Activated naive CD4-positive, alpha-beta T cell treated with Interleukin-2 at 50 U/mL for 16 hours (primary cell): ENCODE measurements around the gene CDC20.
A peak's percentile ranks its signal among the peaks of the same experiment; 100 is the strongest.
"Not testable (repeated sequence)": the region's sequence is repeated elsewhere in the genome, so short reads cannot be mapped to it uniquely, and the experiment has no call there.

Experiments used
- DNase-seq: peaks from one replicate; pipeline ENCODE4 v3.0.0-alpha.2; 2020

Gene CDC20

DNA sequence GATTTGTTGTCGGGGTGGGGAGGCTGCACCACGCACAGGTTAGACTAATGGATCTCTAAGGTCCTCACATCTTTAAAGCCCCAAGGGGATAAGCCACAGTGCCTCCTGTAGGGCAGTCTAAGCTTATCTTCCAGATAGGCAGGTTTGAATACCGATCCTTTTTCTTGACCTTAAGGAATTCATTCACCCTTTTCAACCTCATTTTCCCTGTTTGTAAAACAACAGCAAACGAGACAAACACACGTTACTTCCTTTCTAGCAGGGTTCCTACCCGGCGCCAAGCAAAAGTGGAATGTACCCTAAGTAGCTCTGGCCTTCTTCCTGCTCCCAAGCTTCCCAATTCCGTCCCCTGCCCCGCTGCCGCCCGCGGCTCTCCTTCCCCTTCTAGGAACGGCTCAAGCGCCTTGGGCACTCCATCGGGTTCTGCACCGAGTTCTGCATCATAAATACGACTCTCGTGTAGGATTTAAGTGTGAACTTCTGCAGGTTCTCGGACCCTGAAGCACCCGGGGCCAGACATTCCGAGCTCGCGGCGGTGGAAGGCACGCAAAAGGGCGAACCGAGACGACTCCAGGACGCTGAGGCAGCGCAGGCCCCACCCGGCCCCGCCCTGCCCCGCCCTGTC lies 548 bp upstream of the CDC20 start:
- DNase-seq: peak; percentile 21

DNA sequence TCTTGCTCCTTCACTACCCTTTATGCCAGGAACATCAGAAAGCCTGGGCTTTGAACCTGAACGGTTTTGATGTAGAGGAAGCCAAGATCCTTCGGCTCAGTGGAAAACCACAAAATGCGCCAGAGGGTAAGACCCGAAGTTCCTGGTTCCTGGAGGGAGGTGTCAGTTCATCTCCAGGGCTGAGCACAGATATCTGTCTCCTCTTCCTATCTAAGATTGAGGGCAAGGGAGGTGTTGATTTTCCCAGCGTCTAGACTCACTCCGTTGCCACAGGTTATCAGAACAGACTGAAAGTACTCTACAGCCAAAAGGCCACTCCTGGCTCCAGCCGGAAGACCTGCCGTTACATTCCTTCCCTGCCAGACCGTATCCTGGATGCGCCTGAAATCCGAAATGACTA lies 915 bp downstream of the CDC20 start:
- no peak for DNase-seq

DNA sequence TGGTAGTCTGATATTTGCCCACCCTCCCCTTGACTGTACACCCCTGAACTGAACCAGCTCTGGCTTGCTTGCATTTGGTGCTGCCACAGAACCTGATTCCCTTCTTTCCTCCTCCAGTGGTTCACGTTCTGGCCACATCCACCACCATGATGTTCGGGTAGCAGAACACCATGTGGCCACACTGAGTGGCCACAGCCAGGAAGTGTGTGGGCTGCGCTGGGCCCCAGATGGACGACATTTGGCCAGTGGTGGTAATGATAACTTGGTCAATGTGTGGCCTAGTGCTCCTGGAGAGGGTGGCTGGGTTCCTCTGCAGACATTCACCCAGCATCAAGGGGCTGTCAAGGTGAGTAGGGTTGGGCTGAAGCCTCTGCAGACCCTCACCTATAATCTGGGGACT lies 1.8 kb downstream of the CDC20 start:
- DNase-seq: no peak

DNA sequence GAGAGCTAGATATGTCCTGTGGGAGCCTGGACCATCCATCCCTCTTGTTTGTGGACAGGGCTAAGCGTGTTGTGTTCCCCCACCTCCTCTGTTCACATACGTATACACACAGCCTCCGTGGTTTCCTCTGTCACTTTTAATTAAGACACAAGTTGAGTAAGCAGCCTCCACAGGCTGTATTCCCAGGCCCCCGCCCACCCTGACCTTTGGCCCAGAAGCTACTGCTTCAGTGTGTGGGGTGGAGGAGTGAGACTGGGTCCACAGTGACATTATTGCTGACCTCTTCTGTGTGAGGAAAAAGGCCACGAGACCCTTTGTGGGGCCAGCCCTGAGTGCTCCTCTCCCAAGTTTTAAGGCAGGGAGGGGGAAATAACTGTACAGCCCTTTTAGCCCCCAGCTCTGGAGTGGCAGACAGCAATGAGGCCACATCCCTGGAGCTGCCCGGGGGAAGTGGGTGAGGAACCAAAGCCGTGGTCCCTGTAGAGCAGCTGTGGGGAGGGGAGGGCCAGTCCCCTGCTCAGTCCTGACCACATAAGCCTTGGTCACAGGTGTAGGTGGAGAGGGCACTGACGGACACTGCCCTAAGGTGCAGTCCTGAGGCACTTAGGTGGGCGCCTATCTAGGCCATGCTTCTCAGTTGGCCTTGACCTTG lies 4.6 kb downstream of the CDC20 start:
- no peak for DNase-seq

DNA sequence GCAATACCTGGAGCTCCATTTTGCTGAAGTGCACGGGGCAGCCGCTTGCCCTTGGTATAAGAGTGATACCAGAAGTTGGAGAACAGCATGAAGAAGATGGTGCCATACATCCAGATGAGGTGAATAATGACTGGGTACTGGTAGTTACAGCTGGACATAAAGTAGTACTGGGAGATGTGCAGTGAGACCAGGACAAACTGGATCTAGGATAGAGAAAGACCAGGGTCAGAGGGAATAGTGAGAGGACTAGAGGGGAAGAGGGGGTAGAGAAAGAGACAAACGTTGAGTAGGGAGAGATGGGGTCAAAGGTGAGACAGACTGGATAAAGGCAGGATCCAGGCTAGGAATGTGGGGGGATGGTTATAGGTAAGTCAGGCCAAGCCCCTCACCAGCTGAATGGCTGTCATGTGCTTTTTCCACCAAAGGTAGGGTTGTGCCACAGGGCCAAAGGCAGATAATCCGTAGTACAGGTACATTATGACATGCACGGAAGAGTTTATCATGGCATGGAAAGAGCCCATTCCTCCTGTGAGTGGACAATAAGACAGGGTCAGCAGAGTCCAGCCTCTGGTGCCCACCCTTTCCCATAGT lies 5.2 kb downstream of the CDC20 start:
- no peak for DNase-seq

DNA sequence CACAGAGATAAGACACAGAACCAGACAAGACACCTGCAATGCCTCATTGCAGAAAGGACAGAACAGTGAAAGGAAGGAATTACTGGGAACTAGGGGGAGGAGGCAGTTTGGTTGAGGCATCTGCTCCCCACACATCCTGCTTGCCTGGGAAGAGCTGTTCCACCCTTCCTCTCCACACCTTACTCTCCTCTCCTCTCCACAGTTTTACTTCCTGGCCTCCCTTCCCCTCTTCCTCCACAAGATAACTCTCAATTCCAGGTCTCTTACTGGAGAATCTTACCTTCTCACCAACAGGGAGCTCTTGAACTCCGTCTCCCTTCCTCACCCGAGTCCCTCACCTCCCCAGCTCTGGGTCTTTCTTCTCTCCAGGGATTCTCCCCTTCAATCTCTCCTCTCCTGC lies 6.9 kb downstream of the CDC20 start:
- DNase-seq: no peak

DNA sequence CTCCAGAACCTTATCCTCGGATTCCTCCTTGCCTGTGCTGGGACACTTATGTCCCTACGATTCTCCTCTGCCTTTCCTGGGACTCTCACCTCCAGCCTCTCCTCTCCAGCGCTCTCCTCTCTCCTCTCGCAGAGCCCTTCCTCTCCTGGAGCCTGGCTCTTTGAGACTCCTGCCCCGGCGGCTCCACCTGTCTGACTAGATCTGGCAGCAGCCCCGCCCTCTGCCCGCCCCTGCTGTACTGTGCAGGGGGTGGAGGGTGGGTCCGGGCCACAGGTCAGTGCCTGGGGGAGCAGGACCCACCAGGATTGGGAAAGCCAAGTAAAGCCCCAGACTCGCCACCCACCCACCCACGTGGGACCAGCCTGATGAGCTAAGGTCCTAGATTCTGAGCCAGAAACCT lies 7.4 kb downstream of the CDC20 start:
- no peak for DNase-seq

DNA sequence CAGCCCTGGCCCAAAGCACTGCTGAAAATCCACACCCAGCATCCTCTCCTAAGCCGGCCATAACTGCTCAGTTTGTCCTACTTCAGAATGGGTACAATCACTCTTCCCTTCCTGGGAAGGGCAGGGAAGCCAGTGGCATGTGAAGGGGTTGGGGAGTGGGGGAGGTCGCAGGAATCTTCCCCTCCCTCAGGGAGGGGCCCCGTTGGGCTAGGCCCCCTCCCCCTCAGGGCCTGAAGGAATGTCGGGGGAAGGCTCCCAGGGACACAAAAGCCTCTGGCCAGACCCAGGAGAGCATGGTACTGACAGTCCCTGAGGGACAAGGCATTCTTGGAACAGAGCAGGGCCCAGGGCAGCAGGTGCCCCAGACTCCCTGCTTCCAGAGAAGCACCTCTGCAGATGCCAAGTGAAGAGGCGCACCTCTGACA lies 7.8 kb downstream of the CDC20 start:
- no peak for DNase-seq

DNA sequence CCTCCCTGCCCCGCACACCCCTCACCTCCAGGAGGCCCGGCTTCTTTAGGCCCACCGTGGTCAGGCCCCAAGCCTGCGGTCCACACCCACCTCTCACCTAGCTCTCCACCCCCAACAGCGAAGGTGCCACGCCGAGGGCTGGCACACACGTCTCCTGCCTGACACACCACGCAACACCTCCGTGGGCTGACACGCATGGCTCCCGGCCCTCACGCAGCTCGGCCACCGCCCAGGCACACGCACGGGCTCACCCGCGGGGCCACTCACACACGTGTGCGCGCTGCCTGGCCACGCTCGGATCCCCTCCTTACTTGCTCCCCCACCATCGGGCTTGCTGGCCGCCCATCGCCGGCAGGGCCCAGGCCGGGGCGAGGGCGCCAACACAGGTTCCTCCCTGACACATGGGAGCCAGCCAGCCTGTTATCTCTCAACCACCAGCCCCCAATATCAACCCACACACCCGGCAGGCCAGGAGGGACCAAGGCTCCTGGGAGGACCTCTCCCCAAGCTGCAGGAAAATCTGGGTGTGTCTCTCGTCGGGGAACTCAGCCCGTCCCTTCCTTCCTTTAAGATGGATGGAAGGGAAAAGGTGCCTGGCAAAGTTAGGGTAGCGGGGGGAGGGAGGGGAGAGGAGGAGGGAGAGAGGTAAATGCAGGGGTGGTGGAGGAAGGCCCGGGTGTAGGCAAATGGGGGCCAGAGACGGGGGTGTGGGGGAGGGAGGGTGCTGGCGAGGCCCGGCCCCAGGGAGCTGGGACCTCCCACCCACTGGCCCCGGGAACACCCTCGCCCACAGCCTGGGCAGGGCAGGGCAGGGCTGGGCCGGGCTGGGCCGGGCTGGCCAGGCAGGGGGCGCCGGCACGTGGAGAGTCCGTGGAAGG lies 8.5 kb downstream of the CDC20 start:
- DNase-seq: peak; percentile 58

DNA sequence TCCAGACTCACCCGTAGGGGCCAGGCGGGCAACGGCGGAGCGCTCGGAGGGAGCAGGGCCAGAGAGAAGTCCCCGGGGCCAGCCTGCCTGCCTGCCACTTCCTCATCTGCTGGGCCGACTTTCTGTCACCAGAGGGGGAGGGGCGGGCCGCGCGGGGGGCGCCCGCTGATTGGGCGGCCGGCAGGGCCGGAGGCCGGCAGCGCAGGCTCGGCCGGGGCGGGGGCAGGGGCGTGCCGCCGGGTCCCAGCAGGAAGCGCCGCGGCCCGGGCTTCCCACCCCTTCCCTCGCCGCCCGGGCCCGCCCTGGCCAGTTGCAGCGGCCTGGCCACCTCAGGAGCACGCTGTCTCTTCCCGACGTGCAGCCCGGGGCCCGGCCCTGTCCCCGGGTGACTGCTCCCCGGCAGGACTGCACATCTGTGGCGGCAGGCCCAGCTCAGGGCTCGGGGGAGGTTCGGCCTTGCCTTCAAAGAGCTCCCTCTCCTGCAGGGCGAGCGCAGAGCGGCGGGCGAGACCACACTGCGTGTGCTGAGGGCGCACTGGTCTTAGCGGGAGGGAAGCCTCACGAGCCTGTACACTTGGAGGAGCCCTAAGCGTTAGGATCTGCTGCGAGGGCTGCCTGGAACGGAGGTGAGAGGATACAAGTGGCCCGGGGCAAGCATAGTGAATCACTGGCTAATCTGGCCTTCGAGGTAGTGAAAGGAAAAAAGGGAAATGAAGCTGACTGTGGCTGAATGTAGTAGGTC lies 9.3 kb downstream of the CDC20 start, which contains the start of gene ELOVL1:
Gene ELOVL1 (minus strand): TSS at position 108 of the 742 bp plus-strand sequence. CDS start 2,402 bp downstream, outside the sequence.
- peak; percentile 89 for DNase-seq

DNA sequence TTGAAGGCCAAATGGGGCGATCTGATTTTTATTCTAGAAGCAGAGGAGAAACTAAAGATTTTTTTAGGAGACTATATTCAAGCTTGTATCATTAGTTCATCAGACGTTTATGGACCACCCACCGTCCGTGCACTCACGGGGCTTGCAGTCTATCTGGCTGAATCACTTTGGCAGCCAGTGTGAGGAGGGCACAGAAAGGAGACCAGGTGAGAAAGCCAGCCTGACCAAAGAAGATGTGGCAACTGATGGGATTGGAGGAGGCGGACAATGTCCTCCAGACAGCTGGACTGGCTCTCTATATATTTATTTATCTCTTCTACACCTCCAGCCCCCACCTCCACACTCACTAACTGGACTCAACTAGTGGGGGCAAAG lies 9.9 kb downstream of the CDC20 start:
- DNase-seq: no peak

DNA sequence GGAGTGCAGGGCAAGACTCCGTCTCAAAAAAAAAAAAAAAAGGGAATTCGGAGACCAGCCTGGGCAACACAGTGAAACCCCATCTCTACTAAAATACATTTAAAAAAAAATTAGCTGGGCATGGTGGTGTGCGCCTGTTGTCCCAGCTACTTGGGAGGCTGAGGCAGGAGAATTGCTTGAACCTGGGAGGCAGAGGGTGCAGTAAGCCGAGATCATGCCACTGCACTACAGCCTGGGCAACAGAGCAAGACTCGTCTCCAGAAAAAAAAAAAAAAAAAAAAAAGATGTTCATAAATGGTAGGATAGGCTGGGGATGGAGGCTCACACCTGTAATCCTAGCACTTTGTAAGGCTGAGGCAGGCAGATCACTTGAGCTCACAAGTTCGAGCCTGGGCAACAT lies 11.0 kb downstream of the CDC20 start:
- DNase-seq: not testable (repeated sequence)

DNA sequence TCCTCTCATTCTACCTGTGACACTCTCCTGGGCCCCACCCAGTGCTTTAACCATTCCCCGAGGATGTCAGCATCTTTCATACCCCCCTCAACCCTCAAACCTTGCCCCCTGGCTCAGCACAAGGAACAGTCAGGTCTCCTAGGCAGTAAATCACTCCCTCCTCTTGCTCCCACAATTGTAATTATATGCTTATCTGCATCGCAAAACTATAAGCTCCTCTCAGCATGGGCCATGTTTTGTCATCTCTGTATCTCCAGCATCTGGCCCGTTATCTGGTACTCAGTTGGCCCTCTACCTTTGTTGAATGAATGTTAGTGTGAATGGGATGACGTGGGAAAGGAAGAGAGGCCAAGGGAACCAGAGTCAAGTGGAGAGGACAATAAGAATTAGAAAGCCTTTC lies 11.8 kb downstream of the CDC20 start:
- no peak for DNase-seq

DNA sequence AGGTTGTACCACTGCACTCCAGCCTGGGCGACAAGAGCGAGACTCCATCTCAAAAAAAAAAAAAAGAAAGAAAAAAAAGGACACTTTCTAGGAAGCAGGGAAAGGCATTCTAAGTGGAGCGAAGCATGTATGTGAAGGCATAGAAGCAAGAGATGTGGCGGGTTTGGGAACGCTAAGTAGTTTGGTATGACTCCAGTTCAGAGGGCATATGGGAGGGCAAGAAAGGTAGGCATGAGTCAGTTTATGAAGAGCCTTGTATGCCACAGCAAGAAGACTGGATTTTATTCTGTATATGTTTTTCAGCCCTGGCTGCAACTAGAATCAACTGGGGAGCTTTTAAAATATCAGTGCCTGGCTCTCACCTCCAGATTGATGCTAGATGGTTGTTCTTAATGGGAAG lies 13.4 kb downstream of the CDC20 start:
- no peak for DNase-seq

DNA sequence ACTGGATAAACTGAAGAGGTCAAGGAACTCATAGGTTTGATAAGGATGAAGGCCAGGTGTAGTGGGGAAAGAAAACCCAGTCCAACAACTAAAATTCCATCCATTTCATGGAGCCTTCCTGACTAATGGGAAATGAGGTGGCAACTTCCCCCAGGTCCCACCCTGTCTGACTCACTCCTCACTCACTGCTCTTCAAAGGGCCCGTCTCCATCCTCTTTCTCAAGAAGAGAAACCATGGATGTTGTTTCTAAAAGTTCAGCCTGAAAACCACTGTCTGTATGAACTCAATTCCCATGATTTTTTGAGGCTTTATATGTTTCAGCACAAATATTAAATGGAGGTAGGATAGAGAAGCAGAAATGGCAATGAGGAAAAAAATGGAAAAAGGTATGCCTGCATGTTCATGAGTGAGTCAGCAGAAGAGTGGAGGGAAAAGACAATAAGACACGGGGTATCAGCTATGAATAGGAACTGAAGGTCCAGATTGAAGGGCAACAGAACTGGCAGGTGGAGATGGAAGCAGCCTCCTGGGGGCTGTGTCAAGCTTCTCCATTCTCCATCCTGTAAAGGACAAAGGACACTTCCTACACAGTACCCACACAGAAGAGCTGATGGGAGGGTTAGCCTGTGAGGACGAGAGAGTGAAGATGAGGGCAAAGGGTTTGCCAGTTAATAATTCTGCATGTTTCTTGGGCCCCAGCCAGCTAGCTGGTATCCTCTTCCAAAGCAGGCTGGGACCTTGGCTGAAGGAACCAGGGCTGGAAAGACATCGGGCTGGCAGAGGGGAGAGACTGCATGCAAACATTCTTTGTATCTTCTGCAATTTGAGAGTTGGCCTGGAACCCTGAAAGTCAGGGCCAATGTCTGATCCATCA lies 14.5 kb downstream of the CDC20 start:
- DNase-seq: no peak

DNA sequence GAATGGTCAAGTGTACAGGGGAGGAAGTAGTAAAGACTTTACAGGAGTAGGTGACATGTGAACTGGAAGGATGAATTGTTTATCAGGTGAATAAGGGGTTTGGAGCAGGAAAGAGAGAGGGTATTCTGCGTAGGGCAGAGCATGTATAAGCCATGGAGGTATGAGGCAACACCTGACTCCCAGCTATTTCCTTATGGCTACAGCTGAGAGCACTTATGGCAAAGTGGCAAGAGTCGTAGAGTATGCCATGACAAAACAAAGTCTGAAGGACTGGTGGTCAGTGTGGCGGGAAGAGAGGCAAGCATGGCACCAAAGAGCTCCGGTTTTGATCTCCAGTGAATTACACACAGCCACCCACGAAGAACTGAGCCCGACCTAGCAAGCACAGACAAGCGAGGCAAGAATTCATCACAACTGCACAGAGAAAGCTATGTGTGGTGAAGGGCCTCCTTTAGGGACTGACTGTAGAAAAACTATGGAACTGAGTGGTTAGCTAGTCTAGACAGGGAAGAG lies 18.0 kb downstream of the CDC20 start:
- no peak for DNase-seq

DNA sequence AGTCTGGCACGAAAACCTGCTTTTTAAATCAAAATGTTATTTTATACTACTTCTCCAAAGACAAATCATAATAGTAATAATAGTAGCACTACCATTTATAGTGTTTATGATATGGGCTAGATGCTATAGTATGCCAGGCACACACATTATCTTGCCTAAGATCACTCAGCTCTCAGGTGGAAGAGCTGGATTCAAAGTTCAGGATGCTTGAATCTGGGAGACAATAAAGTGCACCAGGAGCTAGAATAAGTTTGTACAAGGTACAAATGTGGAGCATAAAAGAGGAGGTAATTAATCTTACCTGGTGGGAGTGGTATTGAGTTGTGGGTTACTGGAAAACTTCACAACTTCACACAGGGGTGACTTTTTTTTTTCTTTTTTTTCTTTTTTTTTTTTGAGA lies 19.1 kb downstream of the CDC20 start:
- DNase-seq: no peak

DNA sequence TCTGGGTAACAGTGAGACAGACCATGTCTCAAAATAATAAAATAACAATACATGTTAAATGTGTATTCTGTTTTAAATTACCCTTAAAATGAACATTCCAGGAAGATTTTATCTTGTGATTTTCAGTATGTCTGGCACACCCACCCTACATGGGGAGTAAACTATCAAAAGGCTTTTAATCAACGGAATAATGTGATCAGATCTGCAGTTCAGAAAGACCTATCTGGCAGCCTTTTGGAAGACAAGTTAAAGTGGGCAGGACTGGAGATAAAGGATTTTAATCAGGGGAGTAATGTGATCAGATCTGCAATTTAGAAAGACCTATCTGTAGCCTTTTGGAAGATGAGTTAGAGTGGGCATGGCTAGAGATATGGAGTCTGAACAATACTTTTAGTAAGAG lies 20.7 kb downstream of the CDC20 start:
- DNase-seq: no peak

DNA sequence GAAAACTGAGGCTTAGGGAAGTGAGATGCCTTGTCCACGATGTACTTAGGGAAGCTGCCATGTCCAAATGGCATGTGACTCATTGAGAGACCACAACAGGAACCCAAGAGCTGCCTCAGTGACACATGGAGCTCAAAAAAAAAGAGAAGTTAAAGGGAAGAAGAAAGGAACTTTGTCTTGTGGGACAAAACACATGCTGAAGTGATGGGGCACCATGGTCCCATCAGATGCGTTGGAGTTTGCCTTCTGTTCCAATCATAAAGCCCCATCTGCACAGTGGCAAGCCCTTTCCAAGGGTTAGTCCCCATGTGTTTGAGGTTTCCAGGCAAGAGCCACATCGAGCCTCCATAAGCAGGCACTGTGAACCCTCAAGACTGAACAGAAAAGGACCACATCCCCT lies 22.8 kb downstream of the CDC20 start:
- no peak for DNase-seq

DNA sequence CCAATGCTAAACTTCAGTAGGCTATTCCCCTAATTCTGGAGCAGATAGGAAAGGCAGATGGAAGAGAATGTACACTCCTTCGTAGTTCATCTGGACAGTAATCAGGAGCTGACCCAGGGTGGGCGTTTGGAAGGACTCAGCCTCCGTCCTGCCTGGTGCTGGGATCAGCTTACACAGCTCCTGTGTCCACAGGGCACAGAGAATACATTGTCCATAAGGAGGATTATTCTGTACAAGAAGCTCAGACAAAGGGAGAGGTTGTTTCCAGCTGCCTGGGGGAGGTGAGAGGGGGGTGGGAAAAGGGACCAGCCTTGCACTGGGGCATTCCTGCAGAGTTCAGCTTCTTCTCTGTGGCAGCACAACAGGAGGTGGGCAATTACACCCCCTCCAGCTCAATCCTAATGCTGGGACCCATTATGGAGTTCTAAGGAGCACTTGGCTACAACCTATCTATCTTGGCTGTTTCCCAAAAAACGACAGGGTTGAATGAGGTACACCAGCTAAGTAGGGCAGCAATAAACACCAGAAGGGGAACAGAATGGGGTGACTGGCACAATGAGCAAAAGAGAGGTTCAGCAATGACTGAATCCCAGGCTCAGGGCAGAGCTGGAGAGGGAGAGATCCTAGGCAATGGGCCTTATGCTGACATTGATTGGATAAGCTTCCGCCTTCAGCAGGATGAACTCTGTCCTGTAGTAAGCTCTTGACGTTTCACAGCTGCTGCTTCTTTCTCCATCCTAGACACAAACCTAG lies 23.4 kb downstream of the CDC20 start:
- DNase-seq: no peak

DNA sequence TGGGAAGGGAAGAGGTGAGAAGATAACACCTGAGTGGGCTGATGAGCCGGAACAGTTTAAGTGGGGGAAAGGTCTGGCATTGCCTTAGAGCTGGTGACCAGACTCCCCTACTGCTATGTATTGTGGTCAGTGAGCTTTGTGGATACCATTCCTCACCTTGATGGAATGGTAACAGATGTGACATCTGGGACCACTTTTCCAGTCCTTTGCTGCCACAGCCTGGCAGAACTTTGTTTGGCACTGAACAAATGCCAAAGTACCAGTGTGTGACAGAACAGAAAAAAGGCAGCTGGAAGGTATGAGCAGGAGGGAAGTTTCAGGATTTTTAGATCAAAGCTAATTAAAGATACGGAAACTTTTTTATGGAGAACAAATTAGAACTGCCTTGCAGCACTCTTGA lies 24.7 kb downstream of the CDC20 start:
- DNase-seq: no peak
